Measurements from ENCODE around the gene MCM3AP. TPM values are rescaled to one million over a fixed set of nuclear protein-coding genes. Genes with fewer than 3 reads are reported as not detected.

Gene MCM3AP
- total and polyA plus RNA-seq, 9 of the 15 experiments (the other 6 are each of a cell fraction or from before 2014, with no cell fraction given) = 6.5 to 179 (median 69.6) TPM

DNA sequence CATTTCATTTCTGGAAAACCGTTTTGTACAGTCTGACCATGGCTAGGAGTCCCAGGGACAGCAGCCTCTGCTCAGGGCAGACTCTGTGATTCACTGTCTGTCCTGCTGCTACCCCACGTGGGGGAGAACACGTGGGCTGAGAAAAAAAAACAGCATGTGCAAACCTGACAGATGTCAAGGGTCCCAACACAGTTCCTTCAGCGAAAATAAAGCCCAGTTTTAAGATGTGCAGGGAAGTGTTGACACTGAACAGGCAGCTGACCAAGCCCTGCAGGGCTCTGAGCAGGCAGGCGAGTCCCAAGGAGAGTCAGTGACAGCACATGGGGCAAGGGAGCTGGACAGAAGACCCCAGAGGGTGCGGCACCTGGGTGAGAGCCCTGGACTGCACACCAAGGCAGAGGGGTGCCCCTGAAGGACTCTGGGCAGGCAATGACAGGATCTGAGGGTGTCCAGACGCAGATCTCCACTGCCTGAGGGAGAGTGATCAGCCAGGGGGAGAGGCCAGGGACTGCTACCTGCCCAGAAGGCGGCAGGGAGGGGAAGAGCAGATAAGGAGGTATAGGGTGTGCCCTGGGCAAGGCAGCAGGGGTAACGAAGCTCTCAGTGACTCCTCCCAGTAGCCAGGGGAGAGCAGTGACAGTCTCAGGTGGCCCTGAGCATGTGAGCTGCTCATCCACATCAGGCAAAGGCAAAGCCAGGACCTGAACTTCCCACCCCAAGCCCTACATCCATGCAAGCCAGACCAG lies 96.0 kb downstream of the MCM3AP start (continued):
- TF ChIP-seq, protein P1, sequence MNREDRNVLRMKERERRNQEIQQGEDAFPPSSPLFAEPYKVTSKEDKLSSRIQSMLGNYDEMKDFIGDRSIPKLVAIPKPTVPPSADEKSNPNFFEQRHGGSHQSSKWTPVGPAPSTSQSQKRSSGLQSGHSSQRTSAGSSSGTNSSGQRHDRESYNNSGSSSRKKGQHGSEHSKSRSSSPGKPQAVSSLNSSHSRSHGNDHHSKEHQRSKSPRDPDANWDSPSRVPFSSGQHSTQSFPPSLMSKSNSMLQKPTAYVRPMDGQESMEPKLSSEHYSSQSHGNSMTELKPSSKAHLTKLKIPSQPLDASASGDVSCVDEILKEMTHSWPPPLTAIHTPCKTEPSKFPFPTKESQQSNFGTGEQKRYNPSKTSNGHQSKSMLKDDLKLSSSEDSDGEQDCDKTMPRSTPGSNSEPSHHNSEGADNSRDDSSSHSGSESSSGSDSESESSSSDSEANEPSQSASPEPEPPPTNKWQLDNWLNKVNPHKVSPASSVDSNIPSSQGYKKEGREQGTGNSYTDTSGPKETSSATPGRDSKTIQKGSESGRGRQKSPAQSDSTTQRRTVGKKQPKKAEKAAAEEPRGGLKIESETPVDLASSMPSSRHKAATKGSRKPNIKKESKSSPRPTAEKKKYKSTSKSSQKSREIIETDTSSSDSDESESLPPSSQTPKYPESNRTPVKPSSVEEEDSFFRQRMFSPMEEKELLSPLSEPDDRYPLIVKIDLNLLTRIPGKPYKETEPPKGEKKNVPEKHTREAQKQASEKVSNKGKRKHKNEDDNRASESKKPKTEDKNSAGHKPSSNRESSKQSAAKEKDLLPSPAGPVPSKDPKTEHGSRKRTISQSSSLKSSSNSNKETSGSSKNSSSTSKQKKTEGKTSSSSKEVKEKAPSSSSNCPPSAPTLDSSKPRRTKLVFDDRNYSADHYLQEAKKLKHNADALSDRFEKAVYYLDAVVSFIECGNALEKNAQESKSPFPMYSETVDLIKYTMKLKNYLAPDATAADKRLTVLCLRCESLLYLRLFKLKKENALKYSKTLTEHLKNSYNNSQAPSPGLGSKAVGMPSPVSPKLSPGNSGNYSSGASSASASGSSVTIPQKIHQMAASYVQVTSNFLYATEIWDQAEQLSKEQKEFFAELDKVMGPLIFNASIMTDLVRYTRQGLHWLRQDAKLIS (CRISPR knock-in tag; IDR thresholded peaks at IDR 0.05) = no peak
- TF ChIP-seq ZNF175 (CRISPR knock-in tag; IDR thresholded peaks at IDR 0.05; ENCODE audit: low read depth) (no peak), TAF15 (IDR thresholded peaks at IDR 0.05; ENCODE audit: low read depth, low read length) (no peak), HLTF (IDR thresholded peaks at IDR 0.05) (no peak), KLF10 (CRISPR knock-in tag; IDR thresholded peaks at IDR 0.05) (no peak), PTRF (tag; IDR thresholded peaks at IDR 0.05) (no peak), JUNB (CRISPR knock-in tag; conservative IDR thresholded peaks at IDR 0.05) (no peak), SIRT6 (IDR thresholded peaks at IDR 0.05; ENCODE audit: low read depth, low read length) (no peak), ZNF140 (CRISPR knock-in tag; IDR thresholded peaks at IDR 0.05) (no peak), KDM4B (IDR thresholded peaks at IDR 0.05; ENCODE audit: borderline replicate concordance in 2 of 2, low read depth in 1 of 2) (no peak), ZNF75A (CRISPR knock-in tag; IDR thresholded peaks at IDR 0.05) (no peak)
- TF ChIP-seq, protein P2, sequence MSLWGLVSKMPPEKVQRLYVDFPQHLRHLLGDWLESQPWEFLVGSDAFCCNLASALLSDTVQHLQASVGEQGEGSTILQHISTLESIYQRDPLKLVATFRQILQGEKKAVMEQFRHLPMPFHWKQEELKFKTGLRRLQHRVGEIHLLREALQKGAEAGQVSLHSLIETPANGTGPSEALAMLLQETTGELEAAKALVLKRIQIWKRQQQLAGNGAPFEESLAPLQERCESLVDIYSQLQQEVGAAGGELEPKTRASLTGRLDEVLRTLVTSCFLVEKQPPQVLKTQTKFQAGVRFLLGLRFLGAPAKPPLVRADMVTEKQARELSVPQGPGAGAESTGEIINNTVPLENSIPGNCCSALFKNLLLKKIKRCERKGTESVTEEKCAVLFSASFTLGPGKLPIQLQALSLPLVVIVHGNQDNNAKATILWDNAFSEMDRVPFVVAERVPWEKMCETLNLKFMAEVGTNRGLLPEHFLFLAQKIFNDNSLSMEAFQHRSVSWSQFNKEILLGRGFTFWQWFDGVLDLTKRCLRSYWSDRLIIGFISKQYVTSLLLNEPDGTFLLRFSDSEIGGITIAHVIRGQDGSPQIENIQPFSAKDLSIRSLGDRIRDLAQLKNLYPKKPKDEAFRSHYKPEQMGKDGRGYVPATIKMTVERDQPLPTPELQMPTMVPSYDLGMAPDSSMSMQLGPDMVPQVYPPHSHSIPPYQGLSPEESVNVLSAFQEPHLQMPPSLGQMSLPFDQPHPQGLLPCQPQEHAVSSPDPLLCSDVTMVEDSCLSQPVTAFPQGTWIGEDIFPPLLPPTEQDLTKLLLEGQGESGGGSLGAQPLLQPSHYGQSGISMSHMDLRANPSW (CRISPR knock-in tag; IDR thresholded peaks at IDR 0.05) = no peak
- TF ChIP-seq, protein P3, sequence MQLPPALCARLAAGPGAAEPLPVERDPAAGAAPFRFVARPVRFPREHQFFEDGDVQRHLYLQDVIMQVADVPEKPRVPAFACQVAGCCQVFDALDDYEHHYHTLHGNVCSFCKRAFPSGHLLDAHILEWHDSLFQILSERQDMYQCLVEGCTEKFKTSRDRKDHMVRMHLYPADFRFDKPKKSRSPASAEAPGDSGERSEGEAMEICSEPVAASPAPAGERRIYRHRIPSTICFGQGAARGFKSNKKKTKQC (CRISPR knock-in tag; IDR thresholded peaks at IDR 0.05) = no peak
- TF ChIP-seq, protein P4, sequence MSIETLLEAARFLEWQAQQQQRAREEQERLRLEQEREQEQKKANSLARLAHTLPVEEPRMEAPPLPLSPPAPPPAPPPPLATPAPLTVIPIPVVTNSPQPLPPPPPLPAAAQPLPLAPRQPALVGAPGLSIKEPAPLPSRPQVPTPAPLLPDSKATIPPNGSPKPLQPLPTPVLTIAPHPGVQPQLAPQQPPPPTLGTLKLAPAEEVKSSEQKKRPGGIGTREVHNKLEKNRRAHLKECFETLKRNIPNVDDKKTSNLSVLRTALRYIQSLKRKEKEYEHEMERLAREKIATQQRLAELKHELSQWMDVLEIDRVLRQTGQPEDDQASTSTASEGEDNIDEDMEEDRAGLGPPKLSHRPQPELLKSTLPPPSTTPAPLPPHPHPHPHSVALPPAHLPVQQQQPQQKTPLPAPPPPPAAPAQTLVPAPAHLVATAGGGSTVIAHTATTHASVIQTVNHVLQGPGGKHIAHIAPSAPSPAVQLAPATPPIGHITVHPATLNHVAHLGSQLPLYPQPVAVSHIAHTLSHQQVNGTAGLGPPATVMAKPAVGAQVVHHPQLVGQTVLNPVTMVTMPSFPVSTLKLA (conservative IDR thresholded peaks at IDR 0.05) = peak; percentile 99

Measured in K562 (cell line).